Stimulated activated CD4-positive, alpha-beta T cell treated with anti-CD3 and anti-CD28 coated beads, Interleukin-2, amount 100 ng/mL, for 4 hours (primary cell): ENCODE data around the gene CYFIP1.

Experiments used
- DNase-seq: peaks from one replicate; pipeline ENCODE4 v3.0.0-alpha.2; 2020; ENCODE audit warnings: low read depth

CYFIP1 gene

DNA sequence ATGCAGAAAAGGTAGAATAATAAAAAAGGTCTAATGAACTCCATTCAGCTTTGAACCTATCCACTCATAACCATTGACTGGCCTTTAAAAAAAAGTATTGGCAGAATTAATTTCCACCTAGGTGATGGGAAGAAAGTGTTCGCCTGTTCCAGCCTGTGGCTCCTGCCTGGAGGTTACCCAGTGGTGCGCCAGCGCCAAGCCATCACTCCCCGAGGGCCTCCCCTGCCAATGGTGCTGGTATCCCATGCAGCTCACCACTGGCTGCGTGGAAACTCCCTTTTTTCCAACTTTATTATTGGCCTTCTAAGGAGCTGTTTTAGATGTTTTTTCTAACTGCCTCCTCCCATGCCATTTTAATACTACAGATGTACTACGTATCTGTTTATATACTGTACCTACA, 112.3 kb downstream of the CYFIP1 start:
- no peak for DNase-seq

- no peak for DNase-seq
Observed at GRCh38 chr15:22866079-22866478, 114.1 kb downstream of the CYFIP1 start.

GRCh38 chr15:22863356-22863755, 116.8 kb downstream of the CYFIP1 start:
- DNase-seq, result no peak

- DNase-seq, result no peak
Observed at GRCh38 chr15:22861161-22861560, 119.0 kb downstream of the CYFIP1 start.

DNA sequence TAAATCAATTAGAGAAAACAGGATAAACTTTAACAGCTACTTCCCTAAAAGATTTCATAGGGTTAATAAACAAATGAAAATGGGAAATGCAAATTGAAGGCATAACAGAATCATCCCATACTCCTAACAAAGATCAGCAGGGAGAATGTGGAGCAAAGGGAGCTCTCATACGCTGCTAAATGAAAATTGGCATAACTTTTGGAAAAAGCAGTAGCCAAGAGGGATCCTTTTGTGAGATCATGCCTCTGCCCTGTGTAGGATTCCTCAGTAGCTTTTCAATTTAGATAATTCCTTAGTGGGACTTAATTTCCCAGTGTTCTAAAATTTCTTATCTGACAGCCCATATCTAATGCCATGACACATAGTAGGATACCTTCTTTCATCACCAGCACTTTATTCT, 123.5 kb downstream of the CYFIP1 start:
- DNase-seq, result no peak

DNA sequence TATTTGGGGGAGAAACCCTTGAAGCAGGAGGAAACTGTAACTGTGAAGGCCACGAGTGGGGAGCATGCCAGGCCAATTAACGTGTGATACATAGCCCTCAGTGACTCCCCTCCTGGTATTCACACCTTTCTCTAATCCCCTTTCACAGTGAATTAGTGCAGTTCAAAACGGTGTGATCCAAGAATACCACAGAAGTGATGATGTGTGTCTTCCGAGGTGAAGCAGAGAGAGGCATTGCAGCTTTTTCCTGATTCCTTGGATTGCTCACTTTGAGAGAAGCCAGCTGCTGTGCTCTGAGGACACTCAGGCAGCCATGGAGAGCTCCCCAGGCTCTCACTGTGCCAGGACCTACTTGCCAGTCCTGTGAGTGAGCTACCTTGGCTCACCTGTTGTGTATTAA, 124.4 kb downstream of the CYFIP1 start:
- no peak for DNase-seq

- no peak for DNase-seq
Observed at GRCh38 chr15:22851513-22851912, 128.7 kb downstream of the CYFIP1 start.

GRCh38 chr15:22850055-22850454, 130.1 kb downstream of the CYFIP1 start:
- DNase-seq, result no peak

GRCh38 chr15:22846073-22846472, 134.1 kb downstream of the CYFIP1 start:
- DNase-seq, result no peak

DNA sequence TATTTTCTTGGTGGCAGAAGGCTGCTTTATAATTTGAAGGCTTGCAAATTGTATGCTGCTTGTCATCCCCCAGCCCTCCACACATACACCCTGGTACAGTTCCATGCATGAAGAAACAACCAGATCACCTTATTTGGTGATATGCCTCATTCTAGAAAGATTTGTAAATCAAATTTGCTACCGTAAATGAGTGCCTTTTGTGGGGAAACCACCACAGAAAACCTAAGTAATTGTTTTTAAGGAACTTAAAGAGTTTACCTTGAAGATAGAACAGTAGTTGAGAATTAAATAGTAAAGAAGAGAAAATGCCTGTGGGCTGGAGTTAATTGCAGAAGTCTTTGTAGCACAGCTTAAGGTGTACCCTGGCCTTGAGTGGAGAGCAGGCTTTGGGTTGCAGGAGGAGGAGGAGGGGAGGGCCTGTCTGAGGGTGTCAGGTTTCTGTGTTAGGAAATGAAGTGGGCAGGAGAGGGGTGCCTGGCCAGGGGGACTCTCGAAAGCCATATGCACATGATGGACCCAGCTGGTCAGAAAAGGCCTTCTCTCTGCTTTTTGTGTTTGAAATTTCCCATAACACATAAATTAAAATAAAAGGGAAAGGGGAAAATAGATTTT, 134.8 kb downstream of the CYFIP1 start:
- no peak for DNase-seq

DNA sequence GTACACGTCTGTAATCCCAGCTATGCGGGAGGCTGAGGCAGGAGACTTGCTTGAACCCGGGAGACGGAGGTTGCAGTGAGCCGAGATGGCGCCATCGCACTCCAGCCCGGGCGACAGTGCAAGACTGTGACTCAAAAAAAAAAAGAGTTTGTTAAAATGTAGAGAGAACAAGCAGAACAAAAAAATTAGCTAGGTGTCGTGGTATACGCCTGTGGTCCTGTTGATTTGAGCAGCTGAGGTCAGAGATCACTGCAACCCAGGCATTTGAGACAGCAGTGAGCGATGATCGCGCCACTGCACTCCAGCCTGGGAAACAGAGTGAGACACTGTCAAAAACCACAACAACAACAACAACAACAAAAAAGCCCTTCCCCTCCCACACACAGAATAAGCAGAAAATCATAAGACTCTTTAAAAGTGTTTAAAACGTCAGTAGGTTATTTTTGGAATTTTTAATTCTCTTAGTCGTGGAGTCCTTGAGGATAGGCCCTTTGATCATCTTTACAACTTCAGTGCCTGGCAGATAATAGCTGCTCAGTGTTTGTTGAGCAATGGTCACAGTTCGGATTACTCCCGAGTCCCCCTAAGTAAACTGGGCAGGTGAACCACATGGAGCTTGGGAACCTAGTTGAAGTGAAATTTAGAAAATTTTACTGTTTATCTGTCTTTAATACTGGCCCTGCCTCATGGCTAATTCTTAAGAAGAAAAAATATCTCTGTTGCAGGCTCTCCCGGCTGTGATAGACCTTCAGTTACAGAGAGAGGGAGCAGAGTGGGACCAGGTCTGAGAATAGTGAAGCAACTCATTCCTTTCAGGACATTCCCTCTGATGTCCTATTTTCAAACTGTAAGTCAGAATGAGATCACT, 135.5 kb downstream of the CYFIP1 start:
- DNase-seq, result no peak

GRCh38 chr15:22839046-22839695, 141.0 kb downstream of the CYFIP1 start:
- DNase-seq, result no peak

DNA sequence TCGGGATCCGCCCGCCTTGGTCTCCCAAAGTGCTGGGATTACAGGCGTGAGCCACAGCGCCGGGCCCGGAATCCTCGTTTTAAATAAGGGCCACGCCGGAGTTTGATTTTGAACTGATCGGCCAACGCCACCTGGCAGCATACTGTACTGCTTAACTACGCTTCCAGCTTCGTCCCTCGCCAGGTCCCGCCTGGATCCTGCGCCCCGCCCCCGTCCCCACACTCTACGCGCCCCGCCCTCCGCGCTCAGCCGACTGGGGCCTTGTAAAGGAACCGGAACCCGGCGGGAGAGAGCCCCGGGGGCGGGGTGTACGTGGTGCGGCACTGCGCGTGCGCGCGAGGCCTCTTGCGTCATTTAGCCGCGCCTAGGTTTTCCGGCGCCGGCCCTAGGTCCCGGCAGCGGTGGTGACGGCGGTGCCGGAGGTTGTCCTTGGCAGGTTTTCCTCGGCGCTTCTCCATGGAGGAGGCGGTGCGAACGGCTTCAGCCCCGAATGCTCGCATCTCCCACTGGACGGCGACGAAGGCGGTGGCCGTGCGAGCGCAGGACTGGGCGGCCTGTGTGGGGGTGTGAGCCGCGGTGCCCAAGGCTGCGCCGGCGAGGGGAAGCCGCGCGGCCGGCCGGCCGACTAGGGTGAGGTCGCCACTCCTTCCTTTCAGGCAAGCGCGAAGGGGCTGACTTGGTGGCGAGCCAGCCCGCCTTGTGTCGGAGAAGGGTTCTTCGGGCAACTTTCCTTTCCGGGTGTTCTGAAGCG, 141.7 kb downstream of the CYFIP1 start, which contains the start of gene NIPA2:
Gene NIPA2, plus strand, starts transcription at position 375 of the 751 bp plus-strand sequence. CDS start 13,066 bp downstream, outside the sequence.
- peak; percentile 97 for DNase-seq

DNA sequence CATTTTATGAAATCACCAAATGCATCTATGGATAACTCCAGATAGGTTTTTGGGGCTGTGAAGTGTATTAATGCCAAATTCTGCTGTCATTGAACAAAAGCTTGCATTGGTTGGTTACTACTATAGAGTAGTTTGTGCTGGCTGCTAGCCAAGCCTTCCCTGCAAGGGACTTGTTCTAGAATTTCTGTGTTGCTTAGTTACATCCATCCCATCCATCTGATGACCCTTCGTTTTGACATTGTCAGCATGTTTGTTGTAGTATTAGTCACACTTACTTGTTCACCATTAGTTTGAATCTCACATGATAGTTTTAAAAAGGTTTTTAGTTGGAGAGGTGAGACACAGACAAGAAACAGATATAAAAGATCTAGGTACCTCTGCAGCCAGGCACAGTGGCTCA, 148.7 kb downstream of the CYFIP1 start:
- no peak for DNase-seq

- DNase-seq, result no peak
Observed at GRCh38 chr15:22827125-22827524, 153.0 kb downstream of the CYFIP1 start.

GRCh38 chr15:22823495-22824128, 156.6 kb downstream of the CYFIP1 start:
- no peak for DNase-seq

DNA sequence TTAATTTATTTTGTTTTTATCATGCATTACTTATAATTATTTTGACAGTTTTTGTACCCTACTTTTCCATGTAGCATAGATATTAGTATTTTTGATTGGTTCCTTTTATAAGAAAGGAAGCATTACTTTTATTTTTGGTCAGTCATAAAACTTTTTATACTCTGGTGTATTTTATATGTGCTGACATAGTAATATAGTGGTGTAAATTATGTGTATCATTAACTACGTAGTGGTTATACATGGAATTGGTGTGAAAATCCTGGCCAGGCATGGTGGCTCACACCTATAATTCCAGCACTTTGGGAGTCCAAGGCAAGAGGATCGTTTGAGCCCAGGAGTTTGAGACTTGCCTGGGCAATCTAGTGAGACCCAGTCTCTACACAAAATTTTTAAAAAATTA, 160.5 kb downstream of the CYFIP1 start:
- DNase-seq, result no peak
